GM12801 (cell line): ENCODE results near the gene NXPH4.

Experiments used
- TF ChIP-seq, protein P1 (sequence below): IDR thresholded peaks from one replicate; pipeline ENCODE4 v1.5.1; 2011; ENCODE audit warnings: control low read depth; ENCODE audit not compliant: insufficient read length; ENCODE audit errors: extremely low read depth

Gene NXPH4

DNA sequence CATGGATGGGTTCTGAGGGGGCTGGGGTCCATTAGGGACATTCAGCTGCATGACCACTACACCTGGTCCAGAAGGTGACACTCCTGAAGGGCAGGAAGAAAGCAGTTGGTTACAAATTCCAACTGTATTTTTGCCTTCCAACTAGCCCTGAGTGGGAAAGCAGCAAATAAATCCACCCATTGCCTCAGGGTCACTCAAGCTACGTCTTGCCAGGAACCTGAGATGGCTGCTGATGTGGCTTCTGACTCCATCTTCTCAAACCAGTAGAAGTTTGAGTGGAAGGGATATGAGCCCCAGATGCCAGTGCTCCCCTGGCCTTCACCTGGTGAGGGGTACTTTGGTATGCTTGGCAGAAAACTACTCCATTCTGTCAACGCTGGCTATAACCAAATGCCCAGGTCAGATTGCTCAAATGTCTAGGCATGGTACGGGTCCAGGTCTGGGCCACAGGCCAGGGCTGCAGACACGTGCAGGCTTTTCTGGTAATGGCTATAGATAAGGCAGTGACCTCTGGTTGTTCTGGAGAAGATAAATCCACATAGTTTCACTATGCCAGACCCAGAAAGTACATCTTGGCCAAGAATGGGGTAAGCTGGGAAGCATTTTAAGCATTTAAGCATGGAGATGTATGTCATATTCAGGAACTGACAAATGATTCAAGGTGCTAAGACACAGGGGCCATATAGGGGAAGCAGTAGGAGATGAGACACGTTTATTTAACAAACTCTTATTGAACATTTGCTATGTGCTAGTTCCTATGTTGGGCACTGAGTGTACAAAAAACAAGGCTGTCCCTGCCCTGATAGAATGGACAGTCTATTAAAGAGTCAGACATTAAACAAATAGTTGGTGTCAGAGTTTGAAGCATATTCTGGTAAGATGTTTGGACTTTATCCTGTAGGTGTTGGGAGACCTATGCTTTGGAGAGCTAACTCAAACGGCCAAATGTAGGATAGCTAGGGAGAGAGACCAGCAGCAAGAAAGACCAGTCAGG, 42.7 kb downstream of the NXPH4 start:
- TF ChIP-seq, protein P1, sequence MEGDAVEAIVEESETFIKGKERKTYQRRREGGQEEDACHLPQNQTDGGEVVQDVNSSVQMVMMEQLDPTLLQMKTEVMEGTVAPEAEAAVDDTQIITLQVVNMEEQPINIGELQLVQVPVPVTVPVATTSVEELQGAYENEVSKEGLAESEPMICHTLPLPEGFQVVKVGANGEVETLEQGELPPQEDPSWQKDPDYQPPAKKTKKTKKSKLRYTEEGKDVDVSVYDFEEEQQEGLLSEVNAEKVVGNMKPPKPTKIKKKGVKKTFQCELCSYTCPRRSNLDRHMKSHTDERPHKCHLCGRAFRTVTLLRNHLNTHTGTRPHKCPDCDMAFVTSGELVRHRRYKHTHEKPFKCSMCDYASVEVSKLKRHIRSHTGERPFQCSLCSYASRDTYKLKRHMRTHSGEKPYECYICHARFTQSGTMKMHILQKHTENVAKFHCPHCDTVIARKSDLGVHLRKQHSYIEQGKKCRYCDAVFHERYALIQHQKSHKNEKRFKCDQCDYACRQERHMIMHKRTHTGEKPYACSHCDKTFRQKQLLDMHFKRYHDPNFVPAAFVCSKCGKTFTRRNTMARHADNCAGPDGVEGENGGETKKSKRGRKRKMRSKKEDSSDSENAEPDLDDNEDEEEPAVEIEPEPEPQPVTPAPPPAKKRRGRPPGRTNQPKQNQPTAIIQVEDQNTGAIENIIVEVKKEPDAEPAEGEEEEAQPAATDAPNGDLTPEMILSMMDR = no peak

DNA sequence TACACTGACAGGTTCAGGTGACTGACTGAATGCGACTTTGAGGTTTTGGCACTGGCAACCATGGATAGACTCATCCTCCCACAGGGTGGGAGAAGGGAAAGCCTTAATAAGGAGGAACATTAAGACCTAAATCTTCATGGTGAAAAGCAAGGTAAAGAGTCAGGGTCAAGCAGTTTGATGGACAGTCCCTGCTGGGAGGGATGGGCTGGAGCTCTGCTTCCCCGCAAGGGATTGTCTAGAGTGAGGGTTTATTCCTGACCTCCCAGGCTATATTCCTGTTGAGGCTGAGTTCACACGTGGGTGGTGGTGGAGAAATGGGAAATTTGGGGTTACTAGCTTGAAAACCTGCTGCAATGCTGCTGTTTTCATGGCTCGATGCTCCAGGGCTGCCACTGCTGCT, 43.8 kb downstream of the NXPH4 start:
- TF ChIP-seq, protein P1 = no peak

DNA sequence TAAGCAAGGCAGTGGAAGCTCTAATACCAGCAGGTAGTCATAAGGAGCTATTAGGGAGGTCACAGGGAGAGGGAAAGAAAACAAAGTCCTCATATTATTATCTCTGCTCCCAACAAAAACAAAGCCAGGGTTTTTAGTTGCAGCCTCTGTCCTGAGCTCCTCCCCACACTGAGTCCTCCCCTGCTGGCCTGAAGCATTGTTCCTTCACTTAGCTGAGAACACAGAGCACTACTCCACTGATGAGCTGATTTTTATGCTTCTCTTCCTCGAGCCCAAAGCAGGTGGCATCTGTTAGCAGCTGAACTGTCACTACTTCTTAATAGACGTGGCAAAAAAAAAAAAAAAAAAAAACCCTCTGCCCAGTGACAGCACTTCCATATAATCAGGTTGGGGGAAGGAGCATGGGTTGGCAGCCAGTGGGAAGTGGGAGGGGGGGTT, 44.9 kb downstream of the NXPH4 start:
- TF ChIP-seq, protein P1 = no peak

DNA sequence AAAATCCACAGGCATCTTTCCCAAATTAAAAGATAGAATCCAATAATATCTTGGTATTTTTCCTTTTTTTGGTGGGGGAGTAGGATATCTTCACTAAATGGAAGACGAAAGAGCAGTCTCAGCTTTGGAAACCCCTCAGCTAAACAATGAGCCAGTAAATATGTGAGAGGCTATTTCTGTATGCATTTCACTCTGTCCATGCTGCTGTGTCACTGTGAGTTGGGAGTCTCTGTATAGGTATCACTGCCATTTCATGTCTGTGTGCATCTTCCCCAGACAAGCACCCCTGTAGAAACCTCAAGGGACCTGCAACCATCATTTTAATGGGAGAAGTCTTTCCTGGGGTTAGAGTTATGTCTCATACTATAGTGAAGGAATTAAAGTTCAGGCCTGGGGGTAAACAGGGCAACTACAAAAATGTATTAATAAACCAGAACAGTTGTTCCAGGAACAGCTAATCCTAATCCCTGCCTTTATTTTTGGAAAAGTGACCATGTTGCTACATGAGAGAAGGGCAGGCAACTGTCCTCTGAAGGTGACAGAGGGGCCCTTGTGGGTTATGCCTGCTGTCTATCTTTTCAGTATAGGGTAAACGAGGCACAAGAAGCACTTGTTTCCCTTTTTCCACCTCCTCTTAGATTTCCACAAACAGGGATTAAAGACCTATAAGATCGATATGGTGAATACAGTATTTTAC, 45.7 kb downstream of the NXPH4 start:
- TF ChIP-seq, protein P1 = no peak

DNA sequence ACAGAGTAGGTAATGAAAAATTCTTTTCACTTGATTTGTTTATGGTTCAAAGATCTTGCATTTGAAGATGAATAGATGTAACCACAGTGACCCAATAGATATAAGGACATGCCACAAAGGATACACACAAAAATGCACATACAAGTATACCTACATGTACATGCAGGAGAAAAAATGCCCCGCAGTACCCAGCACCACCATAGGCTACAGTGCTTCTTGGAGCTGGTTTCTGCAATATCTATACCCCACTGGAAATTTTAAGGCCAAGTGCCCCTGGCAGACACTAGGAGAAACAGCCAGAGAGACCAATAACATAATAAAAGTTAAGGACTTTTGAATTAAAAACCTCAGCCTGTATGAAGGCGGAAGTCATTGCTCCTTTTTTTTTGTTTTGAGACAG, 46.5 kb downstream of the NXPH4 start:
- TF ChIP-seq, protein P1 = no peak

DNA sequence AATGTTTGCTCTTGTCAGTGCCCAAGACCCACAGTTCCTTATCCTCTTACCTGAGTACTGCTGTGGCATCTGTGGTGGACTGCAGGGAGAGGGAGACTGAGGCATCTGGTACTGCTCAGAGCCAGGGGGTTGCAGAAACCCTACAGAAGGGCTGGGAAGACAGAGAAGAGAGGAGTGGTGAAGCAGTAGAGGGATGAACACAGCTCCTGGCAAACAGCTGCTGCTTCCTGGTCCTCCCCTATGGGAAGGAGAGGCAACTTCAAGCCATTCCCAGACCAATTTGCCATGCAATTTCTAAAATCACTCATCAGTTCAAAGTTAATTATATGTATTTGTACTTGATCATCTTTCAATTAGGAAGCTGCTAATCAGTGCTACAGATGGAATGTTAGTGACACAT, 50.1 kb downstream of the NXPH4 start:
- TF ChIP-seq, protein P1 = no peak

DNA sequence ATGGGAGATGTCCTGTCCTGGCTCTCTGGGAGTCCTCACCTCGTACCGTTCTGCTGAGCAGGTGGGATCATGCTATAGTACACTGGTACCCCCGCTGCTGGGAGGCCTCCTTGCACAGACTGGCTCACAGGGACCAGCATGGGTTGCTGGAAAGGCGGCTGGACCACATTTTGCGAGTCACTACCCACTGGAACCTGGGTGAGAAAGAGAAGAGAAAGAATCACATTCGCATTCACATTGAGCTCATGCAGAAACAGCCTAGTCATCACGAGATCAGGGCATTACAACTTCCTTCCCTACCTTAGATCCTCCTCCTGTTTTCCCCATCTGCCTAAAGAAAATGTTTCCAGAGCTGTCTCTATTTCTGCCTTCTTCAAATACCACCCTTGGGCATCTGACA, 51.7 kb downstream of the NXPH4 start:
- TF ChIP-seq, protein P1 = no peak
